ENCODE results near the gene QRICH1.

QRICH1 gene

GRCh38 chr3:49035281-49035680 is 58.6 kb downstream of the QRICH1 start:
- DNase-seq (ENCODE audit: low spot score) (no peak), FAIRE-seq (no peak)

- no peak for FAIRE-seq
- no peak for DNase-seq (ENCODE audit: low spot score)
Observed at GRCh38 chr3:49034650-49035049, 59.2 kb downstream of the QRICH1 start.

- no peak for FAIRE-seq
- DNase-seq (ENCODE audit: low spot score): no peak
Observed at GRCh38 chr3:49032646-49033304, 61.1 kb downstream of the QRICH1 start.

GRCh38 chr3:49030321-49030720 is 63.5 kb downstream of the QRICH1 start:
- DNase-seq (ENCODE audit: low spot score): no peak
- no peak for FAIRE-seq

GRCh38 chr3:49029563-49029884 is 64.3 kb downstream of the QRICH1 start:
- FAIRE-seq (no peak), DNase-seq (ENCODE audit: low spot score) (no peak)

DNA sequence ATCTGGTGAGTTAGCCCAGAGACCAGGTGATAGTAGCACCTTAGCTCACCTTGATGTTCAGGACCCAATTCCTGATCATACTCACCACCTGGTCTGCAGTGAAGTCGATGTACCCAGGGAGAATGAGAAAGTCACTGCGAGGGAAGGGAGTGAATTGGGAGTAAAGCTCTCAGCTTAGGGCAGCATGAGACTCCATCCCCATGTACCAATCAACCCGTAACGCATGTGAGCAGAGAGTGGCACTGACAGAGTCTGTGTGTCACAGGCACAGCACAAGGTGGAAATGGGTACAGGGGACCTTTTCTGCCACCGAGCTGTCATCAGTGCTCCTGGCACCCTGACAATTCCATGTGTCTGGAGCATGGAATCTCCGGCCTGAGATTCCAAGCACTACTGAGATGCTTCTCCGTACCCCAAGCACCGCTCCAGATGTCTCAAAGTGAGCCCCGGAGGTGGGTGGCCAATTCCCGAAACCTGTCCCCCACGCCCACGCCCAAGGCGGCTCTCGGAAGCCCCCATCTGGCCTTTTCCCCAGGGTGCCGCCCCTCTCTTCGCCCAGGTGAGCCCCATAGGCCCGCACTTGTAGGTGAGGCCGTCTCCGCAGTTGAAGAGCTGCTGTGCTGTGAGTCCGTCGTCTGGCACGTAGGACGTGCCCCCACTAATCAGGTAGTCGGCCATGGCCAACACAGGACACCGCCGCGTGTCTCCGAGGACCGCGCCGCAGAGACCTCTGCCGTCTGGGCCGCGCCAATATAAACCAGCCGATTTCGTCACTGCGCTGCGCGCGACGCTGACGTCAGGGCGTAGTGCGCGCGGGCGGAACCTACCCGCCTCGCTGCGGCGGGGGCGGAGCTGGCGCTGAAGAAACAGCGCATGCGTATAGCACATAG is 65.0 kb downstream of the QRICH1 start, which contains the start of gene IMPDH2:
TSS of gene IMPDH2 (minus strand) at position 726 of the 890 bp plus-strand sequence. CDS start at position 678, 48 bp downstream.
- no peak for FAIRE-seq

GRCh38 chr3:49028298-49028672 is 65.6 kb downstream of the QRICH1 start:
- DNase-seq (ENCODE audit: low spot score) (no peak), FAIRE-seq (no peak)

More for the DNA sequence above, 65.0 kb downstream of the QRICH1 start, which contains the start of gene IMPDH2:
- peak; percentile 86 for DNase-seq (ENCODE audit: low spot score)

- FAIRE-seq: no peak
- no peak for DNase-seq (ENCODE audit: low spot score)
Observed at GRCh38 chr3:49027634-49028033, 66.2 kb downstream of the QRICH1 start.

DNA sequence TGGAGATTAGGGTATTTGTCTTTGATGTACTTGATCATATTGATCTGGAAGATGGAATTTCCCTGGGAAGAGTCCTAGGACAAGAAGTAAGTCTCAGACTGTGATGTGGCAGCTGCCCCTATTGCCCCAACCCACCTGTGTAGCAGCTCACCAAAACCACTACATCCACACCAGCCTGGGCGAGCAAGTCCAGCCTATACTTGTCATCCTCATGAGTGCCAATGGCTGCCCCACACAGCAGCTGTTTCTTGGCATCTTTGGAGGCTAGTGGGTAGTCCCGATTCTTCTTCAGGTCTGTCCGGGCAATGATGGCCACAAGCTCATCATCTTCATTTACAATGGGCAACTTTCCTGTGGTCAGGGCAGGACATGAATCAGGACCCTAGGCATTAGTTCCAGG is 67.3 kb downstream of the QRICH1 start:
- FAIRE-seq: no peak
- no peak for DNase-seq (ENCODE audit: low spot score)

DNA sequence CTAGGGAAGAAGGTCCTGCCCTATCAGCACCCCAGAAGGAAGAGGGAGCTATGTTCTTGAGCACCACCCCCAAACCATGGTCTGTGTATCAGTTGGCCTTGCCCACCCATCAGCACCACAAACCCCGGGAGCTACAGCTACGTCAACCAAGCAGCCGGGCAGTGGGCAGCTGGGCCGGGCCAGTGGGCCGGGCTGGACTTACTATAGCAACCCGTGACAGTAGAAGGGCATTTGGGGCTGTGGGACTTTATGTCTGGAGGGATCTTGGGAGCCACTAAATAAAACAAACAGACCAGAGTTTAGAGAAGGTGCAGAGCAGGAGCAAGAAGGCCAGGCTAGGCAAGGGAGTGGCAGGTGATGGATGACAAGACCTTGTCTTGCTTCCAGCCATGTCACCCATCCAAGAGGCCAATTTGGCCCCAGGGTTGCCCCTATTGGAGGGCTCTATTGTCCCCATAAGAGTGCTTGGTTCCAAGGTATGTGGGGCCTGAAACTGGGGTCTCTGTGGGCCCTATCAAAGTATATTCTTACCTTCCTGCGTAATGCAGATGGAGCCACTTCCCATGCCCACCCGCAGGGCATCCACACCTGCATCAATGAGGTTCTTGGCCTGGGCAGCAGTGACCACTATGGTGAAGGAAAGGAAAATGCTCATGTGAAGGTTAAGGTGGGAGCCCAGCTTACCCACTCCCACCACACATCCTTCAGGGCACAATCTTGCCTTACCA is 67.9 kb downstream of the QRICH1 start:
- FAIRE-seq: no peak
- no peak for DNase-seq (ENCODE audit: low spot score)

- no peak for FAIRE-seq
- no peak for DNase-seq (ENCODE audit: low spot score)
Observed at GRCh38 chr3:49025005-49025792, 68.7 kb downstream of the QRICH1 start.

DNA sequence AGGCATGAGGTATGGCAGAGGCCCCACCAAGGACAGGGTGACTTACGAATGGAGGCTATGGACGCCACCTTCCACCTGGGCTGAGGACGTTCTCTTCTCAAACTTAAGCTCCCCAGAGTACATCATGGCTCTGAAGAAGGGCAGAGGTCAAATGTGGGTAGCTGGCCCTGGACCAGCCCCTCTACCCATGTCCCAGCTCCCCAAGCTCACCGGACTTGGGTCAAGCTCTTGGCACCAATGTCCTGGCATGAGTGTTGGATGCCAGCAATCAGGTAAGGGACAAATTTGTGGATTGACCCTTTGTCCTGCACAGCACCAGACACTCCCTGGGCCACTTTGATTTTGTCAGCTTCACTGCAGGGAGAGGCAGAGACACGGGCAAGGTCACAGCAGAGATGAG is 69.4 kb downstream of the QRICH1 start:
- DNase-seq (ENCODE audit: low spot score) (no peak), FAIRE-seq (no peak)

DNA sequence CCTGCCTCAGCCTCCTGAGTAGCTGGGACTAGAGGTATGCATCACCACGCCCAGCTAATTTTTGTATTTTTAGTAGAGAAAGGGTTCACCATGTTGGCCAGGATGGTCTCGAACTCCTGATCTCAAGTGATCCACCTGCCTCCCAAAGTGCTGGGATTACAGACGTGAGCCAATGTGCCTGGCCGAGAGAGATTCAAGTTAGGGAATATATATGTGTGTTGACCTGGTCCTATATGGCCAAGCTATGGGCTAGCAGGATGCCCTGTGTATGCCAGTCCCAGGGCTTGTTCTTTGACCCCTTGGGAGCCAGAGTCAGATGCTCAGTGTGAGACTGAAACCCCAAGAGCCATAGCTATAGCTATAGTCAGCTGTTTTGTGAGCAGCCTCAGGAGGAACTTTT is 70.1 kb downstream of the QRICH1 start:
- FAIRE-seq (no peak), DNase-seq (ENCODE audit: low spot score) (no peak)

DNA sequence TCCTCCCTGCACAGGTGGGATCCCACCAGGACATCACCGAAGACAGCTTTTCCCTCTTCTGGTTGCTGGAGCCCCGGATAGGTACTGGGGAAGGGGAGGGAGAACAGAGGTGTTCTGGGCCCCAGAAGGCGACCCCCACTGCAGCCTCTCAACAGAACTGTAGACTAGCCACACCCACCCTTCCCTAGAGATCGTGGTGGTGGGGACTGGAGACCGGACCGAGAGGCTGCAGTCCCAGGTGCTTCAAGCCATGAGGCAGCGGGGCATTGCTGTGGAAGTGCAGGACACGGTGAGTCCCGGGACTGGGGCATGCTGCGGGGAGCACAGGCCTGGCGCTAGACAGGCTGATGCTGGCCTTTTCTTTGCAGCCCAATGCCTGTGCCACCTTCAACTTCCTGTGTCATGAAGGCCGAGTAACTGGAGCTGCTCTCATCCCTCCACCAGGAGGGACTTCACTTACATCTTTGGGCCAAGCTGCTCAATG is 71.1 kb downstream of the QRICH1 start:
- FAIRE-seq (no peak), DNase-seq (ENCODE audit: low spot score) (peak; percentile 44)

GRCh38 chr3:49021813-49022687 is 71.8 kb downstream of the QRICH1 start, which contains the start of gene NDUFAF3:
NDUFAF3 (plus strand) TSS chr3:49022121; CDS start chr3:49022145, 24 bp downstream.
- DNase-seq (ENCODE audit: low spot score) (peak; percentile 84), FAIRE-seq (no peak)

DNA sequence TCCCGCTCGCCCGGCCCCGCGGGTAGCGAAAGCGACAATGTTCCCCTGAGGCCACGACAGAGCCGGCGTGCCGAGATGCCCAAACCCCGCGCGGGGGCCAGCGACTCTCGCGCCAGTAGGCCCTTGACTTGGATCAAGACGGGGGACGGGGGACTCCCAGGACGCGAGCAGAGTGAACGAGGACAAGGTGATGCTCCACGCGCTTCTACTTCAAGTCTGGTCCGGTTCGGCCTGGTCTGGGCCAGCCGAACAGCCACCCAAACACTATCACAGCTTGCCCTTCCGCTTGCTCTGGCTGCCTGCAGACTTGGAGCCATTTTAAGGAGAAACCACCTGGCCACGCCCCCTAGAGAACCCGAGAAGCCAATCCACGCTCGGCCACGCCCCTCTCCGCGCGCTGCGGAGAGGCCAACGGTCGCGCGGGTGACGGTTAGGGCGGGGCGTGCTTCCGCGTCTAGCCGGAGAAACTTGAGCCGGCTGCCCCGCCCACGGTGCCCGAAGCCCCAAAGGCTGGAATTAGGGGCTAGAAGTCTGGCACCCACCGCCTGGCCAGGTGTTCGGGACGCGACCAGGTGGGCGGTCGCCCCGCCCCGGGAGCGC is 72.6 kb downstream of the QRICH1 start:
- peak; percentile 63 for FAIRE-seq

DNA sequence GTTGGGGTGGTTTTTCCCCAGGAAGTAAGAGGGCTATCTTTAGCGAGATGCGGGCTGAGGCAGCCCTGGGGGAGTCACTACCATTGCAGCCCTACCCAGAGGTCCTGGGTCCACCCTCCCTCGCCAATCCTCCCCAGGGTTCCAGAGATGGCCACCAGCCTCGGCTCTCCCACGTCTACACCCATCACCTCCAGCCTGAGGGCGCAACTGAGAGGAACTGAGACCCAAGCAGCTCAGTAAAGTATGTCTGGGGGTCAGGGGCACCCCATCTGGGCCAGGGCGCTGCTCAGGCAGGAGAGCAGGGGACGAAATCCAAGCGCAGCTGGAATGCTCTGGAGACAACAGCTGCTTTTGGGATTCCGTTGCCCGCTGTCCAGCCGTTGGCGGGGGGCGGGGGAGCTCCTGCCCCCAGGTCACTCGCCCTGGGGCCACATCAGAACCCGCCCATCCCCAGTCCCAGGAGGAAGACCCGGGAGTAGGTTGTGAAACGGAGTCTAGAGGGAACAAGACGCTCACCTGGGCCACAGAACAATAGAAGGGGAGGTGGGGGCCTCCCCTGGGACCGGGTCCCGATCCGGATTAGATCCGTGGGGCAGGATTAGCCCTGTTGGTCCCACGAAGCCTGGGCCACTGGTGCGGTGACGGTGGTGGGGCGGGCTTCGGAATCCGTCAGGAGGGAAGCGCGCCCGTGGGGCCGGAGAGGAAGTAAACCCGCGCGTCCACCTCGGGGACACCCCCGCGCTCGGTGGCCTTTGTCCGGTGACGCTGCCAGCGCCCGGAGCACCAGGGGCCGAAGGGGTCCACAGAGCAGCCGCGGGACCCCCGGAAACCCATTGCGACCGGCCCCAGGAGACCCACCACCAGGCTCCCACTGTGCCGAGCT is 73.3 kb downstream of the QRICH1 start:
- DNase-seq (ENCODE audit: low spot score): no peak
- FAIRE-seq: no peak

More for the DNA sequence above, 72.6 kb downstream of the QRICH1 start:
- DNase-seq (ENCODE audit: low spot score): peak; percentile 90

- FAIRE-seq: no peak
- no peak for DNase-seq (ENCODE audit: low spot score)
Observed at GRCh38 chr3:49019941-49020329, 73.9 kb downstream of the QRICH1 start.

GRCh38 chr3:49018707-49019006 is 75.2 kb downstream of the QRICH1 start:
- FAIRE-seq (no peak), DNase-seq (ENCODE audit: low spot score) (no peak)

Data from RCC 7860 (cell line).